ENCODE measurements around the gene THAP2. TPM values are rescaled to one million over a fixed set of nuclear protein-coding genes. Genes with fewer than 3 reads are reported as not detected.

Gene THAP2
- total RNA-seq, 6 experiments from 2014 or later, result 3.8 to 5.1 (median 4.4) TPM

GRCh38 chr12:71702590-71702989 is 38.5 kb downstream of the THAP2 start:
- Mint-ChIP-seq H3K27ac (0 out of 2 replicates have a peak overlapping the region, but pooled peaks have one; percentile 38), H3K9me3 (no peaks in the 10 kb centered on the region), H3K36me3 (ENCODE audit: low read depth) (peaks cover 27% of the 10 kb centered on the region), H3K4me3 (no peak overlapping the region), H3K4me1 (ENCODE audit: low read depth) (peaks cover 10% of the 10 kb centered on the region; the same call in 1 of the 2 replicates), H3K27me3 (ENCODE audit: insufficient read depth) (no peaks in the 10 kb centered on the region; the same call in 1 of the 2 replicates)
- TF ChIP-seq CTCF (IDR thresholded peaks at IDR 0.05), result no peak
- no peak for DNase-seq

DNA sequence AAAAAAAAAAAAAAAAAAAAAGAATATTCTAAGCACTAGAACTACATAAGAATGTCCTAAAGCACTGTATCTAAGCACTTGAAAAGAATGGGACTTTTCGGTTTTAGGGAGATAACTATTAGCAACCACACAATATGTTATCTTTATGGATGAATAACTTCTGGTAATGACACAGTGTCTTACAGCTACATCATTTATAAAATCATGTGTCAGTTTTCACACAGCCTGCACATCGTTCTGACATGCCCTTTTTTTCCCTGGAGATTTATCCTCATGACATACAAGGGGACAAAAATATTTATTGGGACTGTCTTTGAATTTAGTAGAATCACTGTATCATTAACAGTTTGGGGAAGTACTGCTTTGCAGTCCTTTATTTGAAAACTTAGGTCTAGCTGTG is 39.1 kb downstream of the THAP2 start:
- Mint-ChIP-seq H3K36me3 (ENCODE audit: low read depth) (peaks cover 21% of the 10 kb centered on the region), H3K4me1 (ENCODE audit: low read depth) (peaks cover 16% of the 10 kb centered on the region), H3K4me3 (no peak overlapping the region), H3K27me3 (ENCODE audit: insufficient read depth) (no peaks in the 10 kb centered on the region; the same call in 1 of the 2 replicates), H3K9me3 (no peaks in the 10 kb centered on the region), H3K27ac (no peak overlapping the region)
- no peak for DNase-seq
- TF ChIP-seq CTCF (IDR thresholded peaks at IDR 0.05), result no peak

DNA sequence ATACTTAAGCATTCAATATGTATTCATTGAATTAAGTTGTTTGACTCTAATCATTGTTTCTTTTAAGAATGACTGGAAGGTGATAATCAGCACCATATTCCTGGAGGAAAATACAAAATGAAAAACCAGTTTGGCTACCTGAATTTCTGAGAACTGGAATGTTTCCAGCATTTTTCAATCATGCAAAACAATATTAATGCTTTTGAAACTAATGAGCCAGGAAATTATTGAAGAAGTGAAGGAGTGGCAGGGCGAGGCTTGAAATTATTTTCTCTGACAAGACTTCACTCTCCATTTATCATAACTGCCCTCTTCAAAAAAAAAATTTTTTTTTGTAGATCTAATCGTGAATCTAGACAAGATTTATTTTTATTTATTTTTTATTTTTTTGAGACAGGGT is 40.8 kb downstream of the THAP2 start:
- Mint-ChIP-seq H3K4me1 (ENCODE audit: low read depth) (peaks cover 33% of the 10 kb centered on the region), H3K9me3 (no peaks in the 10 kb centered on the region), H3K27ac (no peak overlapping the region), H3K27me3 (ENCODE audit: insufficient read depth) (no peaks in the 10 kb centered on the region; the same call in 1 of the 2 replicates), H3K36me3 (ENCODE audit: low read depth) (peaks cover 8% of the 10 kb centered on the region; the same call in 1 of the 2 replicates), H3K4me3 (no peak overlapping the region)
- DNase-seq, result no peak
- TF ChIP-seq CTCF (IDR thresholded peaks at IDR 0.05), result no peak

DNA sequence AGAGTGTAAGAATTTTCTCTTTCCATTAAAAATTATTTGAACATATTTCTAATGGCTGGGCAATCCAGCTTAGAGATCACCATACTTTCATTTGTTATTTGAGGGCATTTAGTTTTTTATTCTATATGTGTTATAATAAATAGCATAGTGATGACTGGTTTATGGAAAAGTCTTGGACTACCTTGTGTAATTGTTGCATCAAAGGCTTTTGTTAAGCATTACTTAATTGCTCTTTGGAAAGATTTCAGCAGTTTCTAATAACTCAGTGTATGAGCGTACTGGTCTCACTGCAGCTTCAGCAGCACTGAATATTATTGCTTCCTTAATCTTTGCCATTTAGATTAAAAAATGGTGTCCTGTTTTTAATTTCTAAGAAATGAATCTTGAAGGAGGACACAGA is 44.6 kb downstream of the THAP2 start:
- DNase-seq, result no peak
- H3K27me3 Mint-ChIP-seq (ENCODE audit: insufficient read depth), result no peaks in the 10 kb centered on the region; the same call in 1 of the 2 replicates
- H3K4me3 Mint-ChIP-seq, result no peak overlapping the region

DNA sequence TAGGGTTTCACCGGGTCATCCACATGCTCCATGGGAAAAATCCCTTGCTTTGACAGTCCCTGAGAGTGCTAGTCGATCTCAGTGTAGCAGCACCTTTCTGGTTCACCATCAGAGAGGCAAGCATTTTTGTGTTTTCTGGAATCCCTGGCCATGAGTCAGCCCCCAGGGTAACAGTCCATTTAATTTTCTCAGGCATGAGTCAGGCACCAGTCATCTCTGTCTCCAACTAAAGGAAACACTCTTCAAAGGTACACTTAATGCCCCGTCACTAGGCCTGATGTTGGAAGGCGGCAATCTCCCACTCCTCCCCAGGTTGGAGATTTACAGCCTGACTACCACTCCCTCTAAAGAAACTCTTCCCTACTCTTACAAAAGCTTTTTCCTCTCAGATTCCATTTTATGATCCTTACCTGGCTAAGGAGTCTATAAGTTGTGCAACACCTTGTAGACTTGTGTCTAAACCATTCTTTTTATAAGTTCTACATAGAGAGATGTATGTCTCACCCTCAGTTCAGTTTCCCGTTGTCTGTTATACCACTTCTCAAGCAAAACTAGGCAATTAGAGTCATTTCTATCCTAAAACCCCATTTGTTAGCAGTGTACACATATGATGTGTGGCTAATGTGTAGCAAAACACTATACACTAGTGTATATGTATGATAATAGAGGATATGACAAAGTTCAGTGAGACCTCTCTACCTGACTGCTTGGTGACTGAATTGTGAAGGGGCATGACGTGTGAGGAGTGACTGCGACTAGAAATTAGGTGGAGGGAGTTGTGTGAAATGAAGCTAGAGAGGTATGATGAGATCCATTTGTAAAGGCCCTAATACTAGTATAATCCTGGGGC is 46.4 kb downstream of the THAP2 start:
- Mint-ChIP-seq H3K9me3 (no peaks in the 10 kb centered on the region), H3K36me3 (ENCODE audit: low read depth) (peaks cover 7% of the 10 kb centered on the region; the same call in 1 of the 2 replicates), H3K27me3 (ENCODE audit: insufficient read depth) (no peaks in the 10 kb centered on the region; the same call in 1 of the 2 replicates), H3K4me3 (peak overlapping the region; percentile 58), H3K4me1 (ENCODE audit: low read depth) (peaks cover 35% of the 10 kb centered on the region), H3K27ac (peak overlapping the region; percentile 88)
- no peak for TF ChIP-seq CTCF (IDR thresholded peaks at IDR 0.05)
- peak; percentile 82 for DNase-seq

More for the DNA sequence above, 44.6 kb downstream of the THAP2 start:
- no peaks in the 10 kb centered on the region for H3K9me3 Mint-ChIP-seq
- no peak for TF ChIP-seq CTCF (IDR thresholded peaks at IDR 0.05)
- peaks cover 35% of the 10 kb centered on the region for H3K4me1 Mint-ChIP-seq (ENCODE audit: low read depth)
- H3K27ac Mint-ChIP-seq, result no peak overlapping the region
- H3K36me3 Mint-ChIP-seq (ENCODE audit: low read depth), result peaks cover 7% of the 10 kb centered on the region; the same call in 1 of the 2 replicates

Data from HFFc6 (cell line).